ENCODE measurements around the gene DBH. TPM values are rescaled to one million over a fixed set of nuclear protein-coding genes. Genes with fewer than 3 reads are reported as not detected.

Gene DBH
- total RNA-seq, 4 donors from 2014 or later = not detected

DNA sequence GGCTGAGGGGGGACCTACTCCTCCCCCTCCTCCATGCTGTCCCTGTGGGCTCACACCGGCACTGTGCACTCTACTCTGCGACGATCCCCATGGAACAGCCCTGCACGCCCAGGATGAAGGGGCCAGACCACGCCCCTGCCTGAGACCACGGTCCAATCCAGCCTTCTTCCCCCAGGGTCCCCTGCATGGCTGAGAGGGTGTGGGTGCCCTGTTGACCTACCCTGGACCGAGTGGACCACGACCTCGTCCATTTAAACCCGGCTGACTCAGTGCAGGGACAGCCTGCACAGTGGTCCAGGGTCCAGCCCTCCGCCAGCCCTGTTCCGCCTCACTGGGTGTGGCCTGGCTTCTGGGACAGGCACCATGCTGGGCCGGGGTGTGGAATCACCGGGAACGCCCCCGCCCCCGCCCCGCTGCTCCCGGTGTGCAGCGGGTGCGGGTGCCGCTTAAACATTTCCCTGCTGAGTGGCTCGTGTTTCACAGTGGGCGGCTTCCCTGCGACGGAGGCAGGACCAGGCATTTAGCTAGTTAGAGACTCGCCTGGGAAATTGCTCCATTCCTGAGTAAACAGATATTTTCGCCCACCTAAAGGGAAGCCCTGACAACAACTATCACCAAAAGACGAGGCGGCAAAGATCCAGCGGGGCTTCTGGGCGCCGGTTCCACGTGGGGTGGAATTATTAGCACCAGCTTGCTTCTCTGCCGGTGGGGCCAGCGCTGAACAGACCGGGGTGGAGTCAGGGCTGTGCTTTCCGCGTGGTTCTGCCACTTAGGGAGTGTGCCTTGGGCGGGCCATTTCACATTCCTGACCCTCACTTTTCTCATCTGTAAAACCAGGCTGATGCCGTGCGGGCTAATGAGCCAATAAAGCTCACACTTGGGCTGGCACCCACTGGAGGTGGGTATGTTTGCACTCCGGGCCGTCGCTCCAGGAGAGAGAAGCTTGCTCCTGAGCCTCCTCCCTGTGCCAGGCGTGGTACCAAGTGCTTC lies 22.6 kb downstream of the DBH start:
- H3K27ac ChIP-seq = no peak overlapping the region
- no peaks in the 10 kb centered on the region for H3K9me3 ChIP-seq
- H3K27me3 ChIP-seq = no peaks in the 10 kb centered on the region
- peaks cover 0 to 13% (median 0%) of the 10 kb centered on the region in 4 donors for H3K4me1 ChIP-seq
- H3K4me3 ChIP-seq = peak overlapping the region in 1 of 4 donors; percentile 8
- peak in 2 of 3 donors; percentile 61 to 64 for DNase-seq
- H3K36me3 ChIP-seq = no peaks in the 10 kb centered on the region
- TF ChIP-seq, protein P1, sequence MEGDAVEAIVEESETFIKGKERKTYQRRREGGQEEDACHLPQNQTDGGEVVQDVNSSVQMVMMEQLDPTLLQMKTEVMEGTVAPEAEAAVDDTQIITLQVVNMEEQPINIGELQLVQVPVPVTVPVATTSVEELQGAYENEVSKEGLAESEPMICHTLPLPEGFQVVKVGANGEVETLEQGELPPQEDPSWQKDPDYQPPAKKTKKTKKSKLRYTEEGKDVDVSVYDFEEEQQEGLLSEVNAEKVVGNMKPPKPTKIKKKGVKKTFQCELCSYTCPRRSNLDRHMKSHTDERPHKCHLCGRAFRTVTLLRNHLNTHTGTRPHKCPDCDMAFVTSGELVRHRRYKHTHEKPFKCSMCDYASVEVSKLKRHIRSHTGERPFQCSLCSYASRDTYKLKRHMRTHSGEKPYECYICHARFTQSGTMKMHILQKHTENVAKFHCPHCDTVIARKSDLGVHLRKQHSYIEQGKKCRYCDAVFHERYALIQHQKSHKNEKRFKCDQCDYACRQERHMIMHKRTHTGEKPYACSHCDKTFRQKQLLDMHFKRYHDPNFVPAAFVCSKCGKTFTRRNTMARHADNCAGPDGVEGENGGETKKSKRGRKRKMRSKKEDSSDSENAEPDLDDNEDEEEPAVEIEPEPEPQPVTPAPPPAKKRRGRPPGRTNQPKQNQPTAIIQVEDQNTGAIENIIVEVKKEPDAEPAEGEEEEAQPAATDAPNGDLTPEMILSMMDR (IDR thresholded peaks at IDR 0.05) = no peak
- no peak for TF ChIP-seq POLR2A (IDR thresholded peaks at IDR 0.05)

DNA sequence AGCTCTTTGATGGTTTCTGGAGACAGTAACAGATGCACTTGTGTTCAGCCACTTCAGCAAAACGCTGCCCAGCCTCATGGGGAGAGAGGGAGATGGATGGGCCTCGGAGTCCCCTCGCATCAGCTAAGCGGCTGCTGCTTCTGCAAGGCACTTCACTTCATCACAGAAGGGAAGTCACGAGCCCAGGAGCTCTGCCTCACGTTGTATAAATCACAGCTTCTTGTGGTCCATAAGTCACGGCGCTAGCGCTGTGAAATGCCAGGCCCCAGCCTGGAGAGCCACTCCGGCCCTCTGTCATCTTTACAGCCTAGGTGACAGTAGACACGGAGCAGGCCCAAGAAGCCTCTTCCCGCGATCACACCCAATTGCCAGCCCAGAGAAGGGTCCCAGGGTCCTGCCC lies 23.4 kb downstream of the DBH start:
- peaks cover 0 to 13% (median 0%) of the 10 kb centered on the region in 4 donors for H3K4me1 ChIP-seq
- H3K4me3 ChIP-seq = no peak overlapping the region
- no peak overlapping the region for H3K27ac ChIP-seq
- DNase-seq = no peak
- H3K27me3 ChIP-seq = no peaks in the 10 kb centered on the region
- TF ChIP-seq, protein P1 (IDR thresholded peaks at IDR 0.05) = no peak
- no peak for TF ChIP-seq POLR2A (IDR thresholded peaks at IDR 0.05)
- no peaks in the 10 kb centered on the region for H3K36me3 ChIP-seq
- H3K9me3 ChIP-seq = no peaks in the 10 kb centered on the region

DNA sequence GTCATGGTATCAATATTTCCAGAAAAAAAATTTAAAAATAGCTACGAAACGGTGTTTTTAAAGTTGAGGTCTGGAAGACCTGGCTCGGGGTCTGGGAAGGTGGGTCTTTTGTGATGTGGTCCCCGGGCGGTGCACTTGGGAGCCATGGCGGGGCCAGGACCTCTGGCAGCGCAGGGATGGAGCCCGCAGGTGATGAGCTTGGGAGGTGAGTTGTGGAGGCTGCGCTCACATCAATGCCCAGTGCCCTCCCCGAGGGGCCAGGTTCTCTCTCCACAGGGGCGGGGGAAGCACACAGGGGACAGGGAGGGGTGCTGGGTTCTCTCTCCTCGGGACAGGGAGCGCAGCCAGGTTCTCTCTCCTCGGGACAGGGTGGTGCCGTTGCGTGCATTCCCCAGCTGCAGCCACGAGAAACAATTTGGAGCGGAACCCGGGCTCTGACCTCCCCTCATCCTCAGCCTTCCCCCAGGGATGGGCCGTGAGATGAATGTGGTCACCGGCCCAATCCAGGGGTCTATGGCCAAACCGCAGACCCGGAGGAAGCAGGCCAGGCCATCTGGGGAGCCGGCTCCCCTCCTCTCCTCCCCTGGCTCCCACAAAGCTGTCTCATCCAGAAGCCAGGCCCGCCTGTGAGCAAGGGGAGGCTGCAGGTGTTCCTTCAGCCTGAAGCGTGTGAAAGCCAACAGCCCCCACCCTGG lies 25.8 kb downstream of the DBH start:
- Histone ChIP-seq H3K27me3 (no peaks in the 10 kb centered on the region), H3K36me3 (no peaks in the 10 kb centered on the region), H3K4me1 (peaks cover 0 to 13% (median 0%) of the 10 kb centered on the region in 4 donors), H3K27ac (no peak overlapping the region), H3K9me3 (no peaks in the 10 kb centered on the region), H3K4me3 (no peak overlapping the region)
- TF ChIP-seq, protein P1 (IDR thresholded peaks at IDR 0.05) = no peak
- TF ChIP-seq POLR2A (IDR thresholded peaks at IDR 0.05) = no peak
- no peak for DNase-seq

DNA sequence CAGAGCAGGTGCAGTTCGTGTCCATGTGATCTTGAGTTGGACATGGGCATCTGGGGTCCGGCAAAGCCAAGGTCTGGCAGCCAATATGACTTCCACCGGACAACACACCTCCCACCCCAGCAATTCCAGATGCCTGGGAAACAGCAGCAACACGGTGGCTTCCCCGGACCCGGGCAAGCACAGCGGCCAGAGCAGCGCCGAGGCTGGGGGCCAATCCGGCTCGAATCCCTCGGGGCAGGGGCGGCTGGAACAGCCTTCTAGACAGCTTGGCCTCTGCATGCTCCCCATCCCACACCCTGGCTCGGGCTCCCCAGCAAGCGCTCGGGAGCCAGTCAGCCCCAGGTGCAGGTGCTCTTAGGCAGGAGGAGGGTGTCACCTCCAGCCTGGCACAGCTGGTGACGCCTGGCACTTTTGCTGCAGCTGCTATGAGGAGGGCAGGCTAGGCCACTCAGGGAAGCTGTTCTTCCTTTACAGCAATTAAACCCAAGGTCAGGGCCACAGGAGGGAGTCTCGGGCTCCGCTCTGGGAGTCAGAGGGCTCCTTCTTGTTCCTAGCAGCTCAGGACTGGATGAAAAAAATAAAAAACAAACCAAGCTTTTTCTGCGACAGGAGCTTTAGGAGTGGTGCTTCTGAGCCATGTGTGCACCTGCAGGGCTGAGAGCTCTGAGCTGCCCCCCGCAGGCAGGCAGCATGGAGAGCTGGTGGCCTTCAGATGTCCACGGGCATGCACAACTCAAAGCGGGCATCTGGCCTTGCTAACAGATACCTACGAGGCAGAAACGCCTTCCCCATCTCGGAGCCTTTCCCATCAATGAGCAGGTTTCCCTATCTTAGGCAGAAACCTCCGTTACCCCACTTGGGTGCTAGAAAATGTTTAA lies 28.2 kb downstream of the DBH start:
- H3K9me3 ChIP-seq = no peaks in the 10 kb centered on the region
- no peaks in the 10 kb centered on the region for H3K27me3 ChIP-seq
- no peak for DNase-seq
- H3K27ac ChIP-seq = no peak overlapping the region
- no peaks in the 10 kb centered on the region for H3K36me3 ChIP-seq
- H3K4me3 ChIP-seq = no peak overlapping the region
- H3K4me1 ChIP-seq = no peaks in the 10 kb centered on the region
- TF ChIP-seq, protein P1 (IDR thresholded peaks at IDR 0.05) = no peak
- no peak for TF ChIP-seq POLR2A (IDR thresholded peaks at IDR 0.05)

DNA sequence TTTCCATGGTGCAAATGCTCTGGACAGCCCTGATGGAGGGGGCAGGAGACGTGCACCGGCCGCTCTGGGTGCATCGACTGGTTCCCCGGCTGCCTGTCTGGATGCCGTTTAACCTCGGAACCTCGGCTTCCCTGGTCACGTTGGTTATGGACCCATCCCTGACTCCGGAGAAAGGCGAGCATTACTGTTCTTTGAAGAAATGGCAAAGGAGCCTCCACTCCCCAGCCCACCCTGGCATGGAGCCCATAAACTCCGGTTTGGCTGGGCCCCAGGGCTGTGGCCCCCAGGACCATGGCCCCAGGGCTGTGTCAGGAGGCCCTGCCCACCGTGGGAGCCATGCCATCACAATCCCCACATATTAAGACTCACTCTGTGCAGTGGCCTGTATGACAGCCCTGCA lies 28.9 kb downstream of the DBH start:
- Histone ChIP-seq H3K4me1 (no peaks in the 10 kb centered on the region), H3K27ac (no peak overlapping the region), H3K9me3 (no peaks in the 10 kb centered on the region), H3K27me3 (no peaks in the 10 kb centered on the region), H3K4me3 (no peak overlapping the region), H3K36me3 (no peaks in the 10 kb centered on the region)
- DNase-seq = no peak
- TF ChIP-seq, protein P1 (IDR thresholded peaks at IDR 0.05) = no peak
